AG04450 (cell line): ENCODE results near the gene DEFB119. TPM values are rescaled to one million over a fixed set of nuclear protein-coding genes. Genes with fewer than 3 reads are reported as not detected.

Experiments
- CTCF ChIA-PET: fragments of 300-600, 350-600 bp; formaldehyde crosslinking; extraction: SDS; loops from one replicate; lab custom pipeline; 2022; ENCODE audit warnings: antibody characterized with exemption, inconsistent platforms; lab: Charles Lee
- POLR2A ChIA-PET: fragments of 350-600 bp; formaldehyde crosslinking; extraction: SDS; loops from one replicate; lab custom pipeline; 2021; ENCODE audit warnings: antibody characterized with exemption, inconsistent platforms; lab: Yijun Ruan, JAX
- DNase-seq: peaks from one replicate; pipeline ENCODE4 v3.0.0-alpha.2; 2011; ENCODE audit warnings: low read depth, low spot score
- H3K27ac ChIP-seq: one replicate; pipeline ENCODE4 v1.5.1; 2012; ENCODE audit warnings: low read depth, low read length, control low read depth
- H3K27me3 ChIP-seq: one replicate; pipeline ENCODE4 v1.6.0; 2012; ENCODE audit warnings: low read length; ENCODE audit not compliant: control insufficient read depth, insufficient read depth
- H3K4me3 ChIP-seq: 2 replicates; pipeline ENCODE4 v1.5.1; 2011; ENCODE audit warnings: mild to moderate bottlenecking, low read depth, low read length, control low read depth
- H3K9me3 ChIP-seq: 2 replicates; pipeline ENCODE4 v1.5.1; 2012; ENCODE audit warnings: low read length; ENCODE audit not compliant: control insufficient read depth, insufficient read depth
- CTCF ChIP-seq: IDR thresholded peaks from 2 replicates; pipeline ENCODE4 v1.5.1; 2011; ENCODE audit warnings: low read depth, low read length, control low read depth, inconsistent platforms
- polyA plus RNA-seq: library from polyadenylated mRNA; depleted of rRNA; stranded (reverse); fragments of >200 nt; gene quantifications from 2 replicates; pipeline ENCODE4 v1.2.3, GENCODE V29; 2011

Gene DEFB119
- polyA plus RNA-seq, 1 experiment, result not detected

GRCh38 chr20:31418307-31418706 lies 27.9 kb upstream of the DEFB119 start:
- POLR2A ChIA-PET, result no interaction called here
- no peak for DNase-seq
- Histone ChIP-seq H3K9me3 (no peaks in the 10 kb centered on the region), H3K4me3 (no peak overlapping the region), H3K27ac (no peak overlapping the region), H3K27me3 (no peaks in the 10 kb centered on the region)
- no peak for TF ChIP-seq CTCF
- CTCF ChIA-PET, result no interaction called here

GRCh38 chr20:31415653-31416052 lies 25.3 kb upstream of the DEFB119 start:
- DNase-seq, result no peak
- Histone ChIP-seq H3K27ac (no peak overlapping the region), H3K27me3 (no peaks in the 10 kb centered on the region), H3K4me3 (no peak overlapping the region), H3K9me3 (no peaks in the 10 kb centered on the region)
- no peak for TF ChIP-seq CTCF
- POLR2A ChIA-PET, result no interaction called here
- CTCF ChIA-PET, result no interaction called here

- no peak overlapping the region for H3K4me3 ChIP-seq
- H3K27ac ChIP-seq, result no peak overlapping the region
- no peaks in the 10 kb centered on the region for H3K27me3 ChIP-seq
- no peak for DNase-seq
- TF ChIP-seq CTCF, result no peak
- CTCF ChIA-PET, result interaction anchor here (3.0 kb wide), 1 partner anchor 89 kb away, joined by 20 read pairs; no protein-coding TSS in a partner anchor
- H3K9me3 ChIP-seq, result no peaks in the 10 kb centered on the region
- POLR2A ChIA-PET, result no interaction called here
Observed at GRCh38 chr20:31414381-31414780, 24.0 kb upstream of the DEFB119 start.

- Histone ChIP-seq H3K9me3 (no peaks in the 10 kb centered on the region), H3K27me3 (no peaks in the 10 kb centered on the region), H3K4me3 (no peak overlapping the region), H3K27ac (no peak overlapping the region)
- ChIA-PET POLR2A (no interaction called here), CTCF (no interaction called here)
- TF ChIP-seq CTCF, result no peak
- no peak for DNase-seq
Observed at GRCh38 chr20:31410011-31410410, 19.6 kb upstream of the DEFB119 start.

- Histone ChIP-seq H3K27ac (no peak within 1 kb of the TSS), H3K4me3 (no peak within 1 kb of the TSS), H3K27me3 (no peaks in the 10 kb centered on the region), H3K9me3 (no peaks in the 10 kb centered on the region)
- no peak for TF ChIP-seq CTCF
- CTCF ChIA-PET, result no interaction called here
- DNase-seq, result no peak
- POLR2A ChIA-PET, result interaction anchor here (0.5 kb wide), 1 partner anchor 216 kb away, joined by 3 read pairs; no protein-coding TSS in a partner anchor
Observed at GRCh38 chr20:31406115-31406514, 15.7 kb upstream of the DEFB119 start, which contains the start of gene DEFB121. TSS of gene DEFB121 (minus strand) at chr20:31406215. CDS start at chr20:31406152, 63 bp downstream.
